COLO668 (cell line): ENCODE measurements around the gene TNFRSF6B.

ENCODE experiments used
- DNase-seq: peaks from one replicate; lab custom pipeline; 2025; ENCODE audit not compliant: unreplicated experiment; lab: John Stamatoyannopoulos, UW

TNFRSF6B gene

DNA sequence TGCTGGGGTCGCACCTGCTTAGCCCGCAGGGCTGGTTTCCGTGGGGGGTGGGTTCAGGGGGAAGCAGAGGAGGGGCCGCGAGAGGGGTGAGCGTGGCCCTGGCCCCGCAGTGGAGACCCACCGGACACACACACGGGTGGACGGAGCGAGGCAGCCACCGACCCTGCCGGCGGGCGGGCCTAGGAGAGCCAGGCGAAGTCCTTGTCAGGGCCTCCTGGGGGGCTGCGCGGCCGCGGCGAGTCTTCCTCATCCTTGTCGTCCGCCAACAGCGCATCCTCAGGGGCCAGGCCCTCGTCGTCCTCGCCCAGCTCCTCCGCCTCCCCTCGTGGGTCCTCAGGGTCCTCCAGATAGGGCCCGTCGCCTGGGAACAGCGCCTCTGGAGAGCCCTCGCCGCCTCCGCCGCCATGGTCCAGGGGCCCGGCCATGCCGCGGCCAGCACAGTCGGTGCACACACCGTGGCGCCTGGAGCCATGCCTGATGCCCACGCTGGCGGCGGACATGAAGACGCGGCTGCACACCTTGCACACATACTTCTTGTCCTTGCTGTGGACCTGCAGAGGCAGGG is 50.4 kb downstream of the TNFRSF6B start:
- no peak for DNase-seq

DNA sequence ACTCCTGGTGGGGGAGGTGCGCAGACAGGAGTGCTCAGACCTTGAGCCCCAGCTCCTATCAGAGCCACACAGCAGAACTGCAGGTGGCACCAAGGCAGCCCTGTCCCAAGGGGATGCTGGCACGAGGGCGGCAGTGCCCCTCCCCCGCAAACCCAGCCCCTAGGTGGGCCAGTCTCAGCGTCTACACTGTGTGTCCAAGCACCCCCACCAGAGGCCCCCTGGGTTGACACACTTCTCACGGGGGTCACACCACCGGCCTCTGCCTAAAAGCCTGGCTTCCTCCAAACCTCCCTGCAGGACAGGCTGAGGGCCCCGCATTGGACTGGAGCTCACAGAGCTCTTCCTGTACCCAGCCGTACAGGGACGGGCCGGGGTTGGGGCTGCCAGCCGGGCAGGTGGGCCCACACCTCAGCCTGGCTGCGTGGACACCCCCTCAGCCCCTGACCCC is 51.2 kb downstream of the TNFRSF6B start:
- no peak for DNase-seq
